Mononuclear cell (primary cell): Measurements from ENCODE around the gene TNFRSF1B. TPM values are rescaled to one million over a fixed set of nuclear protein-coding genes. Genes with fewer than 3 reads are reported as not detected.

Experiments
- H3K27me3 ChIP-seq: 2 replicates; pipeline ENCODE4 v1.6.0; 2011; ENCODE audit warnings: low read length, control low read depth; ENCODE audit not compliant: insufficient read depth
- H3K4me1 ChIP-seq: 2 replicates; pipeline ENCODE4 v1.5.1; 2011; ENCODE audit warnings: mild to moderate bottlenecking, low read length, control low read depth; ENCODE audit not compliant: insufficient read depth
- H3K4me3 ChIP-seq: 2 replicates; pipeline ENCODE4 v1.5.1; 2011; ENCODE audit warnings: mild to moderate bottlenecking, low read length, moderate library complexity
- H3K9me3 ChIP-seq: 2 replicates; pipeline ENCODE4 v1.5.1; 2011; ENCODE audit warnings: low read depth, mild to moderate bottlenecking, control low read depth, low read length
- total RNA-seq: library from RNA; depleted of rRNA; stranded (reverse); fragments of >200 nt; gene quantifications from one replicate; pipeline ENCODE4 v1.2.3, GENCODE V29; 2012

The TNFRSF1B gene
- total RNA-seq, 1 donor = 210 TPM

DNA sequence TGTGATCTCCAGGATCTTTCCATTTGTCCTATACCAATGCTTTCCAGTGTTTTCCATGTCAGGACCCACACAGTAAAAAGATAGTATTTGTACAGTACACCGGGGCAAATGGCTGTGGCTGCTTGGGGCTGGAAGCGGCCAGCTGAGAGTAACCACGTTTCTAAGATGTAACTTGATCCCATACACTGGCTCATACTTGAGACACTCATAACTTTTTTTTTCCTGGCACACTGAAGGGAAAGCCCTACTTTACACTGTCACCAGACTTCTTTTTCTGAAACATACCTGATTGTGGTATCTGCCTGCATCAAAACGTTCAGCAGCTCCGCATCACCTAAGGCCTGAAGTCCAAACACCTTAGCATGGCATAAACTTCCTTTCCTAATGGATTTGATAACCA lies 84.7 kb downstream of the TNFRSF1B start:
- no peaks in the 10 kb centered on the region for H3K4me1 ChIP-seq
- no peak overlapping the region for H3K4me3 ChIP-seq
- no peaks in the 10 kb centered on the region for H3K9me3 ChIP-seq
- H3K27me3 ChIP-seq = no peaks in the 10 kb centered on the region

DNA sequence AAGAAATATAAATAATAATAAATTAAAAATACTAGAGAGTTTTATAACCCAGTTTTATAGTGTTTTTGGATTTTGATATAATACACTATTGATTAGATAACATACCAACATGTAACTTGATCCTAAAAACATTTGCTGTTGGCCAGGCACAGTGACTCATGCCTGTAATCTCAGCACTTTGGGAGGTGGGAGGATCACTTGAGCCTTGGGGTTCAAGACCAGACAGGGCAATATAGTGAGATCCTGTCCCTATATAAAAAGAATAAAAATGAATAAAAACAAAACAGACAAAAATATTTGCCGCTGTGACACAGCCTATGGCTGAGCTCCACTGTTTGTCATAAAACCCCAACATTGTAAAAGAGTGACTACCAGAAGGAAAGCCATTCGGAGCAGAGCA lies 89.1 kb downstream of the TNFRSF1B start:
- Histone ChIP-seq H3K4me1 (no peaks in the 10 kb centered on the region), H3K9me3 (no peaks in the 10 kb centered on the region), H3K4me3 (no peak overlapping the region), H3K27me3 (no peaks in the 10 kb centered on the region)

DNA sequence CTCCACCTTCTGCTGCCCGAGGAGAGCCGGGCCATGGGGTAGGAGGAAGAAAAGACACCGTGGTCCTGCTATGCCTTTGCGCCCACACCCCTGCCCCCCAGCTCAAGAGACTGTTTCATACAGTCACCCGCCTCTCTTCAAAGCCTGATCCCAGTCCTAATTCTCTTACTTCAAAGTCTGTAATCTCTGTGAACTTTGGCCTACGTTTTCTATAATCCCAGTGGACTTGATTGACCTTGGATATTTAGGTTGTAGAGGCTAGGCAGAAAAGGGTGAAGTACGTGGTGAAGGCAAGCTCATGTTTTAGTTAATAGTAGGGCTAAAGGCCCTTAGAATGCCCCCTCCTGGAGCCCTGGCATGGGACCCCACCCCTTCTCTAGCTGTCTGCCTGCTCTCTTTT lies 91.5 kb downstream of the TNFRSF1B start:
- Histone ChIP-seq H3K9me3 (no peaks in the 10 kb centered on the region), H3K27me3 (no peaks in the 10 kb centered on the region), H3K4me1 (no peaks in the 10 kb centered on the region), H3K4me3 (no peak overlapping the region)

Other genes starting within 250 kb of the TNFRSF1B start
- gene KIAA2013, start 240.6 kb upstream of the TNFRSF1B start, total RNA-seq = 27.3 TPM
- 21.8 TPM for gene PLOD1, start 232.3 kb upstream of the TNFRSF1B start, total RNA-seq
- 35.2 TPM for gene MFN2, start 186.5 kb upstream of the TNFRSF1B start, total RNA-seq
- gene MIIP, start 147.5 kb upstream of the TNFRSF1B start, total RNA-seq = 25.6 TPM
- gene TNFRSF8, start 103.7 kb upstream of the TNFRSF1B start, total RNA-seq = 0.73 TPM
- gene VPS13D, start 63.0 kb downstream of the TNFRSF1B start, total RNA-seq = 52.4 TPM